Renal cortical epithelial cell (primary cell): ENCODE results near the gene OXT. TPM values are rescaled to one million over a fixed set of nuclear protein-coding genes. Genes with fewer than 3 reads are reported as not detected.
A peak's percentile ranks its signal among the peaks of the same experiment; 100 is the strongest.
"Not testable (repeated sequence)": the region's sequence is repeated elsewhere in the genome, so short reads cannot be mapped to it uniquely, and the experiment has no call there.

Source experiments
- DNase-seq: peaks from one replicate; pipeline ENCODE4 v3.0.0-alpha.2; 2011; ENCODE audit warnings: low read depth
- total RNA-seq: library from RNA; depleted of rRNA; stranded (reverse); fragments of >200 nt; gene quantifications from 2 replicates; pipeline ENCODE4 v1.2.3, GENCODE V29; 2014

The OXT gene
- total RNA-seq, 1 donor from 2014 or later = not detected

DNA sequence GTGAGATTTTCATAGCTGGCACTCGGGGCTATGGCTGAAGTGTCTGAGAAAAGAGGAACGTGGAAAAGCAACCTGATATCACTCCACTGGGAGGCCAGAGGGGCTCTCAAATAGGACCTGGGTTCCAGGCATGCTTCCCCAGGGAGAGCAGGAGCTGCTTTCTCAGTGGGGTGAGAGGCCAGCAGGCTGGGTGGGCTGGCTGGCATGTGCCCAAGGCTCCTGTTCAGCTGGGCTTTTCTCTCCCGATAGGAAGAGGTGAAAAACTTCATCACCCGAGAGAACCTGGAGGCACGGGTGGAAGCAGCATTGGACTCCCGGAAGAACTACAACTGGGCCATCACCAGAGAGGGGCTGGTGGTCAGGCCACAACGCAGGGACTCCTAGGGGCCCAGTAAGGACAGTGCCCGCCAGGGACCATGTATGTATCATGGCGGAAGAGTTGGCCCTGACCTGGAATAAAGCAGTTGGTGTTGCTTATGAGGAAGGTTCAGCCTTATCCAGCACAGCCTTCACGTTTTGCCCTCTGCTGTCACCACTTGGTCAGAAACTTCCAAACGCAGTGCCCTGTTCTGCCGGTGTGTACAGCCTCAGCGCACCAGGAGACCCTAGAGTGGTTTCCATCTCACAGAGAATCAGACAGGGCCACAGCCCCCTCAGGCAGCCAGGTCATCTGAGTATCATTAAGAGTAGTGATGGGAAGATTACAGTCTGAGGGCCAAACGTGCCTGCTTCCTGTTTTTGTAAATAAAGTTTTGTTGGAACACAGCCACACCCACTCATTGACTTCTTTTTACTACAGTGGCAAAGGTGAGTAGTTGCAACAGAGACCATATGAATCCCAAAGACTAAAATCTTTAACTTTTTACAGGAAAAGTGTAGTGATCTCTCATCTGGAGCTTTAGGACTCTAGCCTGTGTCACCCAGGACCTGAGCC is 23.7 kb upstream of the OXT start:
- no peak for DNase-seq

DNA sequence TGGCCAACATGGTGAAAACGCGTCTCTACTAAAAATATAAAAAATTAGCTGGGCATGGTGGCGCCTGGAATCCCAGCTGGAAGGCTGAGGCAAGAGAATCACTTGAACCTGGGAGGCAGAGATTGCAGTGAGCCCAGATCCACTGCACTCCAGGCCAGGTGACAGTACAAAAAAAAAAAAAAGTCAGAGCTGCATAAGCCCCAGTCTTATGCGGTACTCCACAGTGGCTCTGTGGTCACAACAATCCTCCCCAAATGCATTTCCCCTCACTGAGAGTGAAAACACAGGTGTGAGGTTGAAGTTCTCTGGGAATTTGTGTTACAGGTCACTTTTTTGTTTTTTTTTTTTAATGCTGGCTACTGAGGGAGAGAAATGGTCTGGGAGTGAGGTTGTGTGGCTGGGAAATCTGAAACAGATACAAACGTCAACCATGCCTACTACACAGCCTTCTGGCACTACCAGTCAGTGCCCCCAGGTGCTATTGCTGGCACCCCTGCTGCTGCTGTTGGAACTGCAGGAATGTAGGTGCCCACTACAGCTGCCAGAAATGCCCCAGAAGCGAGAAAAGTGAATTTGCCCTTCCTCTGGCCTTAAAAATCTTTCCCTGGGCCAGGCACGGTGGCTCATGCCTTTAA is 19.9 kb upstream of the OXT start:
- DNase-seq = no peak

DNA sequence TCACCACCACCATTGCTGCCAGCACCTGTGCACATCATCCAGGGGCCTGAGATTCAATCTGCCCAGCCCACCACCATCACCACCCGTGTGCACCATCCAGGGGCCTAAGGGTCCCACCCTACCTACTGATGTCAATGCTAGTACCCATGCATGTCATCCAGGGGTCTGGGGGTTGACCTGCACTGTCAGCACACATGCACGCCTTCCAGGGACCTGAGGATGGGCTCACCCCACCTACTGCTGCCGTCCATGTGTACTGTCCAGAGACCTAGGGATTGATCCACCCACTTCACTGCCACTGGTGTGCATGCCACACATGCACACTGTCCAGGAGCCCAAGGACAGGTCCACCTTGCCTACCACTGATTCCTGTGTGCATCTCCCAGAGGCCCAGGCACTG is 11.9 kb upstream of the OXT start:
- no peak for DNase-seq

DNA sequence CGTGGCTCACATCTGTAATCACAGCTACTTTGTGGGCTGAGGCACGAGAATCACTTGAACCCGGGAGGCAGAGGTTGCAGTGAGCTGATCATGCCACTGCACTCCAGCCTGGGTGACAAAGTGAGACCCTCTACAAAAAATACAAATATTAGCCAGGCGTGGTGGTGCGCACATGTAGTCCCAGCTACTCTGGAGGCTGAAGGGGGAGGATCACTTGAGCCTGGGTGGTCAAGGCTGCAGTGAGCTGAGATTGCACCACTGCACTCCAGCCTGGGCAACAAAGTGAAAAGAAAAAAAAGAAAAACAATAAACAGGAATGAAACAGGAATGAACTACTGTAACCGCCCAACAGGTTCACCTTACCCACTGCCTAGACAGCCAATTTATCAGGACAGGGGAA is 7.3 kb upstream of the OXT start:
- not testable (repeated sequence) for DNase-seq

GRCh38 chr20:3067139-3068014 is 4.0 kb upstream of the OXT start:
- DNase-seq = peak; percentile 34

- no peak for DNase-seq
Measured at GRCh38 chr20:3068075-3068474, 3.3 kb upstream of the OXT start.

- DNase-seq = peak; percentile 79
Measured at GRCh38 chr20:3068986-3069900, 2.2 kb upstream of the OXT start.

DNA sequence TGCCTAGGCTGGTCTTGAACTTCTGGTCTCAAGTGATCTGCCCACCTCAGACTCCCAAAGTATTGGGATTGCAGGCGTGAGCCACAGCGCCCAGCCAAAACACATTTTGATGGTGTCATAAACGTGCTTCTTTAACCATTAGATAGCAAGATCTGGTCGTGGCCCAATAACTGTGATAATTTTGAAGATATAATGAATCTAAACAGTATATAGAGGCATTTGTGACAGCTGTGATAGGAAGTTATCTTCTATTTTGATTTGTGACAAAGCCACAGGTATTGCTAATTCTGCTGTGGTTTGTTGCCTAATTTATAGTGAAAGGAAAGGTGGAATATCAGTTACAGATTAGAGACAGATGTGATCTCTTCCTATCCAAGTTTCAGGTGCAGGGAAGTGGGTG is 695 bp upstream of the OXT start:
- no peak for DNase-seq

GRCh38 chr20:3071266-3071609 is 182 bp upstream of the OXT start:
- DNase-seq = no peak

GRCh38 chr20:3072530-3073250 is 1.3 kb downstream of the OXT start:
- DNase-seq = no peak

DNA sequence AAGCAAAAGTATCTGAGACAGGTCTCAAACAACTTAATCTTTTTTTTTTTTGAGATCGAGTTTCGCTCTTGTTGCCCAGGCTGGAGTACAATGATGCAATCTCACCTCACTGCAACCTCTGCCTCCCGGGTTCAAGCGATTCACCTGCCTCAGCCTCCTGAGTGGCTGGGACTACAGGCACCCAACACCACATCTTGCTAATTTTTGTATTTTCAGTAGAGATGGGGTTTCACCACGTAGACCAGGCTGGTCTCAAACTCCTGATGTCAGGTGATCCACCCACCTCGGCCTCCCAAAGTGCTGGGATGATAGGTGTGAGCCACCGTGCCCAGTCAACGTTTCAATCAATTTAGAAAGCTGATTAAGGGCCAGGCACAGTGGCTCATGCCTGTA is 1.8 kb downstream of the OXT start:
- not testable (repeated sequence) for DNase-seq

GRCh38 chr20:3074812-3075211 is 3.4 kb downstream of the OXT start:
- peak; percentile 9 for DNase-seq

GRCh38 chr20:3075315-3075714 is 3.9 kb downstream of the OXT start:
- DNase-seq = not testable (repeated sequence)

DNA sequence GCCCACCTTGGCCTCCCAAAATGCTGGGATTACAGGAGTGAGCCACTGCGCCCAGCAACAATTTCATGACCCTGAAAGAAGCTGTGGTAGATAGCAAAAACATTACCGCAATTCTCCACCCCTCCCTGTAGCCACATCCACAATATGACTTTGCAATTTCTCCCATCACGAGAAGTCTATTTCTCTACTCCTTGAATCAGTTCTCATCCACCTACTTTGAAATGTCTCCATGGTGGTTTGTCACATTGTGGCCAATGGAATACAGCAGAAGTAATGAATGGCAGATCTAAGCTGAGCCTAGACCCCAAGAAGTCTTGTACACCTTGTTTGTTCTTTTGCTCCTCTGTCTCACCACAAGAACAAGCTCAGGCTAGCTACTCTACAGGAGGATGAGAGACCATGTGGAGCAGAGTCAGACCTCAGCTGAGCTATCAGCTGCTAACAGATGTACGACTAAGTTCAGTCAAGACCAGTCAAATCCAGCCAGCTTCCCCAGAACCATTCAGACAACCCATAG is 6.3 kb downstream of the OXT start:
- DNase-seq = no peak

DNA sequence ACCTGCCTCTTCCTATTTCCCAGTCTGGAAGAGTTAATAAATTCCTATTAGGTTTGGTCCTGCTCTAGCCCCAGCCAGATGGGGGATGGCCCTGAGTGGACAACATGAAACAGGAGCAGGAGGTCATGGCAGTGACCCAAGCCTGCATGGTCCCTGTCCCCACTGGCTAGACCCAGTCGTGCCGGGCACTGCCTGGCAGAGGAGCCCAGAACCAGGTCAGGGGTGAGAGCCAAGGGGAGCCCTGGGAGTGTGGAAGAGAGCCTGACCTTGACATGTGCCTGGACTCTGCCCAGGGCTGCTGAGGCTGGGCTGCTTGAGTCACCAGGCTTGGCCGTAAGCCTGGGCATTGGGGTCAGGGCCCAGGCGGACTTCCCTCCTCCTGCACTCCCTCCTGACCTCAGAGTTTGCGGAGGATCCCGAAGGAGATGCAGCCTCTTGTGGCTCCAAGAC is 9.5 kb downstream of the OXT start:
- peak; percentile 55 for DNase-seq

- no peak for DNase-seq
Measured at GRCh38 chr20:3081641-3082040, 10.2 kb downstream of the OXT start.

DNA sequence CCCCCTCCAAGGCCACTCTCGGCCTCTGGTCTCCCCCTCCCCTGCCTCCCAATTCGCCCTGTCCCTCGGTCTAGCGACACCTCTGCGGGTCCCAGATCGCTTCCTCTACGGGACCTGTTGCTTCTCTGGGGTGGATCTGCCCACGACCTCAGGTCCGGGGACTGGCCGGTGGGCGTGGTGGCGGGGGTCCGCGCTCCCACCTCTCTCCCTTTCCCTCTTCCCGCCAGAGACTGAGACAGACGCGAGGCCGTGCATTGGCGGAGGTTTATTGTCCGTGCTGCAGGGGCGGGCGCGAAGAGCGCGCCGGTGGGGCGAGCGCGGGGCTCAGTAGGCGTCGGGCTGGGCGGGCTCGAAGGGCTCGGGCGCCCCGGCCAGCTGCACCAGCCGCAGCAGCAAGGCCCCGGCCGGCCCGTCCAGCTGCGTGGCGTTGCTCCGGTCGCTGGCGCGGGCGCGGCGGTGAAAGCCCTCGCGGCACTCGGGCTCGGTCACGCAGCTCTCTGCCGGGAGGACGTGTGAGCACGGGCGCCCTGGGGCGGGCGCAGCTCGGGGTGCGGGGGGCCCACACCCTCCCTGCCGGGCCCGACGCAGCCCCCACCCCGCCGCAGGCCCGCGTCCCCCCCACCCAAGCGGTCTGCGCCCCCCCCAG is 11.0 kb downstream of the OXT start:
- DNase-seq = no peak

- no peak for DNase-seq
Measured at GRCh38 chr20:3082955-3083952, 11.8 kb downstream of the OXT start.
